SH-SY5Y (cell line): ENCODE measurements around the gene PKNOX2.

Source experiments
- GATA2 ChIP-seq: IDR thresholded peaks from 2 replicates; pipeline ENCODE4 v1.6.1; 2011; ENCODE audit warnings: mild to moderate bottlenecking, low read depth, low read length
- GATA3 ChIP-seq: IDR thresholded peaks from 2 replicates; pipeline ENCODE4 v1.6.1; 2011; ENCODE audit warnings: low read depth, mild to moderate bottlenecking, low read length, moderate library complexity

- TF ChIP-seq GATA2 (no peak), GATA3 (no peak)
These were observed 17.3 kb upstream of the PKNOX2 start for GRCh38 chr11:125147280-125147679.
